Activated CD4-positive, alpha-beta T cell treated with anti-CD3 and anti-CD28 coated beads, Interleukin-10, Interleukin-2, amounts not matched to agents 100 ng/mL and 50 ng/mL, durations not matched to agents 16 hours and 8 hours (primary cell): ENCODE measurements around the gene AFAP1L2.

Source experiments
- DNase-seq: peaks from one replicate; pipeline ENCODE4 v3.0.0-alpha.2; 2020

The AFAP1L2 gene

GRCh38 chr10:114385557-114385956 lies 18.7 kb downstream of the AFAP1L2 start:
- DNase-seq = no peak

- DNase-seq = no peak
Measured at GRCh38 chr10:114384601-114385000, 19.7 kb downstream of the AFAP1L2 start.

DNA sequence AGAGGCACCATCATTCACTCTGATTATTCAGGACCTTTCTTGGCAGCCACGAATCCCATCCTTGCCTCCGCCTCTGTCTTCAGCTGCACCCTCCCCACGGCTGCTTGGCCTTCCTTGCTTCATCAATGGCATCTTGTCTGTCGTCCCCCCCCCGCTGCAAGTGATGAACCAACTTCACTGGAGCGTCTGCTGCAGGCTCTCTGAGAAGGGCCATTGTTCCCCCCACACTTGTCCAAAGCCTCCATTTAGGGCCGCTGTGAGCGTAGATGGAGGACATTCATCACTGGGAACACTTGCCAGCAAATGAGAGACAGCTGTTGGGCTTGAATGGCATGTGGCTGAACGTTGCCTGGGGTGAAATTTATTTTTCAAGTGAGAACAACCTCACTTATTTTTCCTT lies 20.1 kb downstream of the AFAP1L2 start:
- DNase-seq = no peak

- DNase-seq = no peak
Measured at GRCh38 chr10:114380797-114381196, 23.5 kb downstream of the AFAP1L2 start.

DNA sequence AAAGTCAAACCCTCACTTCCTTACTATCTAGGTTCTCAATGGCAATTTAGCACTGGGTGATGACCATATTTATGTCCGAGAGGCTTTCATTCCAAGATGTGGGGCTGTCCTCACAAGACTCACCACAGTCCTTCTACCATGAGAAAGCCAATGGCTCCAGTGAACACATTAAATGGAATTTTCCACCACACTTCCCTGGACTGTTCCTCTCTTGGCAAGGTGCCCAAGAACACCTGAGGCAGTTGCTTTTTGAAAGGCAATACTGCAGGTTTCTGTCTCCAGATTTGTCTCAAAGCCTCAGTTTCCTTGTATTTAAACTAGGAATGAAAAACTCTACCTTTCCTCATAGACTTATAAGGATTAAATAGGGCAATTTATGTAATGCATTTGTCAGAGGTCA lies 24.2 kb downstream of the AFAP1L2 start:
- no peak for DNase-seq

DNA sequence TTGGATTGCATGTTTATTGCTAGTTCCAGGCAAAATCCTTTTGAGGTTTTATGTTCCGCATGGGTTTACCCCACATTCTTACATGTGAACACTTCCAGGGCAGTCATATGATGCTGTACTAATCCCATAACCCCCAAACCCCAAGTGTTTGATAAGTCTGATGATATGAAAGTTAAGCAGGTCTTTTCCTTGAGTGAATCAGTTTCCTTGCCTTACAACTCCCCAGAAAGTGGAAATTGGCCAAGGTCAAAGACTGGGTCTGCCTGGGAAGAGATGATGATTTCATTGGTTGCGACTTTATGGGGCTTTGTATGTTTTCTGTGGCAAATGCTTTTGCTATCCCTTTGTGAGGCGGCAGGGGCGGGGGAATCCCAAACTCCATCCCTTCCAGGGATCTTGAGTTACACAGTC lies 24.7 kb downstream of the AFAP1L2 start:
- DNase-seq = no peak

DNA sequence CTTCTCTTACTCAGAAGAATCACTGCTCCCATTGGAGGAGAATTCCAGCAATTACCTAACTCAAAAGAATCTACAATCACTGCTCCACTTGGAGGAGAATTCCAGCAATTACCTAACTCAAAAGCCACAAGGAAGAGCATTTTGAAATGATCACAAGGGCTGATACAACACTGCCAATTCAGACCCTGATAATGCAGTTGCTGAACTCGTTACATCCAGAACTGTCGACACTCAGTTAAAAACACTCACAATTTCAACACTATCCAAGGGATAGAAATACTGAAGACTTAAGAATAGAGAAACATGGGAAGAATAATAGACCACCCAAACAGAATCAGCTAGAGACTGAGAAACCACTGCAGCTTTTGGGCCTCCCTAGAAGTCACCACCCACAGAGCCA lies 27.8 kb downstream of the AFAP1L2 start:
- no peak for DNase-seq

- no peak for DNase-seq
Measured at GRCh38 chr10:114375047-114375446, 29.3 kb downstream of the AFAP1L2 start.

DNA sequence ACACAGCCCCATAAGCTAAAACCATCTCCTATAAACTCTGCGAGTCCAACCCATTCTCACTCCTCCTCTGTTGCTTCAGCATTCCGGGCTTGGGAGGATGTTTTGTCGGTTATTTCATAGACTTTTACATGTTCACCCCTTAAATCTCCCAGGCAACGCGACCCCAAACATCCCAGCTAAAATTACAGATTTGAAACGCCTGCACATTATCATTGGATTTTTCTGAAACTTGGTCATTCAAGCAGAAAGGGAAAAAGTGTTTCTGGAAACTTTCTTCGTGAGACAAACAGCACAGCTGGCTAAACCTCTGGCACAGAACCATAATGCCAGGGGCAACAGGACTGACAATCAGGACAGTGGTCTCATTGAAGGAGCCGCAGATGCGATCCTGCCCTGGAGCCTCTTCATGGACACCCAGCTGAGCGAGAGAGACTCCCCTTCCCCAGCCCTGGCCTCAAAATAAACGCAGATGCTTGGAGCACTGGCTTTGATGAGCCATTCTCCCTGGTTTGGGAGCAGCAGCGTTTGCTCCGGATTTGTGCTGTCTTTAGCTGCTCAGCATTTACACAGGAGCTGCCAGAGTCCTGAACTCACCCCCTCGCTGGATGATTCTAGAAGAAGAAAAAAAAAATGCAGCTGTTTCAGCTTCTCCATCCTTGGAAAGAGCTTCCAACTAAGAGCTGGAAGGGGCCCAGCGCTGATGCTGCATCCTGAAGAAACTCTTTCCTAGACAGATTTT lies 30.1 kb downstream of the AFAP1L2 start:
- DNase-seq = no peak

GRCh38 chr10:114373631-114374030 lies 30.7 kb downstream of the AFAP1L2 start:
- DNase-seq = no peak

DNA sequence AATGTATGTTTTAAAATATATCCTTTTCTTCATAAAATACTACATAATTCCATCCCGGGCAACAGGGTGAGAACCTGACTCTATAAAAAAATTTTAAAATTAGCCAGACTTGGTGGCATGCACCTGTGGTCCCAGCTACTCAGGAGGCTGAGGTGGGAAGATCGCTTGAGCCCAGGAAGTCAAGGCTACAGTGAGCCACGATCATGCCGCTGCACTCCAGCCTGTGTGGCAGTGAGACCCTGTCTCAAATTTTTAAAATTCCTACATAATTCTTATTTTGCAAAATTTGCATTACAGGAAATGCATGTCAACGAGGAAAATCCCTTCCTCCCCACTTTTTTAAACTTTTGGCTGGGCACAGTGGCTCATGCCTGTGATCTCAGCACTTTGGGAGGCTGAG lies 31.3 kb downstream of the AFAP1L2 start:
- DNase-seq = no peak

- no peak for DNase-seq
Measured at GRCh38 chr10:114372179-114372578, 32.1 kb downstream of the AFAP1L2 start.

DNA sequence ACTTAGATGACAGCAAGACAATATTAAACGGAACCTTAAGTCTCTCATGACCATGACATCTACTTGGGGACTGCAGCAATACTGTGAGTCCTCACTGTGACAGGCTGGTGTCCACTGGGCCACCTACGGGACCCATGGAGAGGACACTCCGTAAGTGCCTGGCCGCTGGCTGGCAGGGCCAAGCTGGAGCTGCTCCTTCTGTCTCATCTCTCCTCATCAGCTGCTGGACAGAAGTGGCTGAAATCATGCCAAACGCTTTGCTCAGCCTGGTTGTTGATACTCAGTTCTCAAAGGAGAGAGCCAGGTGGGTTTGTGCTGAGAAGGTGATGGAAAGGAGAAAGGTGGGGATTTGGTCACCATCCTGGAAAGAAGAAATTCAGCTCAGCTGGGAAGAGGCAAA lies 33.3 kb downstream of the AFAP1L2 start:
- DNase-seq = no peak

- no peak for DNase-seq
Measured at GRCh38 chr10:114370199-114370598, 34.1 kb downstream of the AFAP1L2 start.

DNA sequence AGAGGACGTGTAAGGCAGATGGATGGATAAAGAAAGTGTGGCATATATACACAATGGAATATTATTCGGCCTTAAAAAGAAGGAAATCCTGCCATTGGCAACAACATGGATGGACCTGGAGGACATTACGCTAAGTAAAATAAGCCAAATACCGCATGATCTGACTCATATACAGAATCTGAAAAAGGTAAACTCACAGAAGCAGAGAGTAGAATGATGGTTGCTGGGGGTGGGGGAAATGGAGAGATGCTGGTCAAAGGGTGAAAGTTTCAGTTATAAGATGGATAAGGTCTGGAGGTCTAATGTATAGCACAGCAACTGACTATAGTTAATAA lies 36.3 kb downstream of the AFAP1L2 start:
- no peak for DNase-seq

- no peak for DNase-seq
Measured at GRCh38 chr10:114367351-114368056, 36.8 kb downstream of the AFAP1L2 start.

DNA sequence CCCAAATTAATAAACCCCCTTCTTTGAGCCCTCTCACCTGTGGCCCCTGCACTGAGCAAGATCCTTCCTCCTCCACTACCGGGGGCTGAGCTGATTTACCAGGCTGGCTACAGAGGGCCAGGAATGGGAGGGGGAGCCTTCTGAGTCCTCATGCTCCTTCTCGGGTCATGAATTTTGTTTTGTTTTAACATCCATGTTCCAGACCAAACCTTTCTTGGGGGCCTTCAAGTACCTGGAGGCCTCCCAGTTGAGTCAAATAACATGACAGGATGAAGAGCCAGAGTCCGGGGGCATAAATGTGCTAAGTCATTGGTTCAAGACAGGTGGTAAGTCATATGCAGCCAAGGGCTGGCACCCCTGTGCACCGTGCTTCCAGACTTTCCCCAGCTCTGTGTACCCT lies 39.6 kb downstream of the AFAP1L2 start:
- DNase-seq = no peak

DNA sequence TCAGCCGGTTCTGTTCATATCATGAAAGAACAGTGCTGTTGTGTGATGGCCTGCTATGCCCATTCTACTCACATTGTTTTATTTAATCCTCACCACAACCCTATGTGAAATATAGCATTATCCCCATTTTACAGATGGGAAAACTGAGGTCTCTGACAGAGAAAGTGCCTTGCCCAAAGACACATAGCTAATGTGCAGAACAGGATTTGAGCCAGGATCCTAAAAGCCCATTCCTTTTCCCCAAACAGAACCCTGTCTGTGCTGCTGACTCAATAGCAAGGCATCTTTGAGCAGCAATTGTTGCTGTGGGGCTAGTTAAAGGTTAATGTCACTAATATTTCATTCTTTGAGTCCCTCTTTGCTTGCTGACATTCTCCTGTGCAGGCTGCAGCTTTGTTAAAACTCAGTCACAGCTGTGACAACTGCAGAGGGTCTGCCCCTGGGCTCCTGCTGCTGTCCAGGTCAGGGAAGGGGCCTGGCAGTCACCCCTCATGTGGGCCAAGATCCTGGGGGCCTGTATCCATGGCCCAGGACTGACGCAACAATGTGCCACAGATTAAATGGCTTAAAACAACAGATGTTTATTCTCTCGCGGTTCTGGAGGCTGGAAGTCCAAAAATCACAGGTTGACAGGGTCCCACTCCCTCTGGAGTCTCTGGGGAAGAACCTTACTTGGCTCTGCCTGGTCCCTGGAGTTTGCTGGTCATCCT lies 40.4 kb downstream of the AFAP1L2 start:
- DNase-seq = no peak

DNA sequence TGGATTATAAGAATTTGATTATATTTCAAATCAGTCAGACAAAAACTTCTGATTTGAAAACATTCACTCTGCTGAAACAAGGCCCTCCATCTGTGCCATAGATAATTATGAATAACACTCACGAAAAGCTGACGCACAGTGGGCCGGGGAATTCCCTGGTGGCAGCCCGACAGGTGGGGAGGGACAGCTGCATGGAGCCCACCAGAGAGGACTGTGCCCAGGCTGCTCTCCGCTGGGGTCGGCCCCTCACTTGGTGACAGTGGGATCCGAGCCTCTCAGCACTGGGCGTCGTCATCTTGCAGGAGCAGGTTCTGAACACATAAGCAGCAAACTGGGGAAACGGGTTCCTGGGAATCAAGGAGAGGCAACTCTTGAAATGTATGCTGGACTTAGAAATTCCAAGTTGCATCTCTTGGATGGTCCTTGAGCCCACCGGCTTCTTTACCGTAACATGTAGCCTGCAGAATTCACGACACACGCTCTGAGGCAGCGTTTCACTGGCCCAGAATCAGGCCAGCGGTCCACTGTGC lies 41.4 kb downstream of the AFAP1L2 start:
- DNase-seq = no peak

GRCh38 chr10:114359953-114360345 lies 44.4 kb downstream of the AFAP1L2 start:
- DNase-seq = no peak

- DNase-seq = no peak
Measured at GRCh38 chr10:114359041-114359952, 45.0 kb downstream of the AFAP1L2 start.

- DNase-seq = no peak
Measured at GRCh38 chr10:114357515-114357996, 46.7 kb downstream of the AFAP1L2 start.
